Renal cortex interstitium (tissue), 15 donors: ENCODE data around the gene BPHL. TPM values are rescaled to one million over a fixed set of nuclear protein-coding genes. Genes with fewer than 3 reads are reported as not detected.
"Not testable (repeated sequence)": the region's sequence is repeated elsewhere in the genome, so short reads cannot be mapped to it uniquely, and the experiment has no call there.

Experiments
- DNase-seq, 11 donors: peaks; one replicate each; pipeline ENCODE4 v3.0.0-alpha.2; 2013; ENCODE audit warnings: low read depth in 9 of 11, low spot score in 4 of 11; ENCODE audit errors: extremely low read depth in 1 of 11
- long read RNA-seq, 16 experiments: transcript quantifications; one replicate each; lab custom pipeline, GENCODE V29; 2026
- polyA plus RNA-seq, 3 donors: library from polyadenylated mRNA; unstranded; fragments of 120-200 nt; gene quantifications; one replicate each; pipeline ENCODE4 v1.2.1, GENCODE V29; 2013; ENCODE audit not compliant: insufficient read length in 3 of 3

Gene BPHL
- polyA plus RNA-seq, result 10 to 100 TPM; 53.0 to 67.6 (median 60.6) TPM
- long read RNA-seq, donor 1, transcript BPHL-203 (7 exons, 1,928 nt), result major isoform, 7 of 41 reads
- long read RNA-seq, donor 1, partial matches to known transcripts, result 34 of 41 reads
- long read RNA-seq, donor 1, other reads (novel, unspliced or antisense), result 0 of 41 reads
- long read RNA-seq, donor 2, transcript BPHL-203 (7 exons, 1,928 nt), result major isoform, 20 of 108 reads
- long read RNA-seq, donor 2, partial matches to known transcripts, result 88 of 108 reads
- long read RNA-seq, donor 2, other reads (novel, unspliced or antisense), result 0 of 108 reads
- long read RNA-seq, donor 3, transcript BPHL-203 (7 exons, 1,928 nt), result major isoform, 36 of 119 reads
- long read RNA-seq, donor 3, partial matches to known transcripts, result 80 of 119 reads
- long read RNA-seq, donor 3, other reads (novel, unspliced or antisense), result 0 of 119 reads
- long read RNA-seq, donor 4, transcript BPHL-203 (7 exons, 1,928 nt), result major isoform, 31 of 51 reads
- long read RNA-seq, donor 4, partial matches to known transcripts, result 19 of 51 reads
- long read RNA-seq, donor 4, other reads (novel, unspliced or antisense), result 0 of 51 reads
- long read RNA-seq, donor 5, result 0 reads
- long read RNA-seq, donor 6, transcript BPHL-203 (7 exons, 1,928 nt), result major isoform, 21 of 52 reads
- long read RNA-seq, donor 6, partial matches to known transcripts, result 29 of 52 reads
- long read RNA-seq, donor 6, other reads (novel, unspliced or antisense), result 0 of 52 reads
- long read RNA-seq, donor 7, transcript BPHL-203 (7 exons, 1,928 nt), result major isoform, 24 of 76 reads
- long read RNA-seq, donor 7, partial matches to known transcripts, result 51 of 76 reads
- long read RNA-seq, donor 7, other reads (novel, unspliced or antisense), result 0 of 76 reads
- long read RNA-seq, donor 8, result 0 reads
- long read RNA-seq, donor 9, transcript BPHL-203 (7 exons, 1,928 nt), result major isoform, 22 of 39 reads
- long read RNA-seq, donor 9, partial matches to known transcripts, result 13 of 39 reads
- long read RNA-seq, donor 9, other reads (novel, unspliced or antisense), result 0 of 39 reads
- long read RNA-seq, donor 10, transcript BPHL-203 (7 exons, 1,928 nt), result major isoform, 22 of 86 reads
- long read RNA-seq, donor 10, partial matches to known transcripts, result 63 of 86 reads
- long read RNA-seq, donor 10, other reads (novel, unspliced or antisense), result 0 of 86 reads
- long read RNA-seq, donor 11, transcript BPHL-203 (7 exons, 1,928 nt), result major isoform, 27 of 156 reads
- long read RNA-seq, donor 11, partial matches to known transcripts, result 129 of 156 reads
- long read RNA-seq, donor 11, other reads (novel, unspliced or antisense), result 0 of 156 reads
- long read RNA-seq, donor 12, transcript BPHL-203 (7 exons, 1,928 nt), result major isoform, 7 of 35 reads
- long read RNA-seq, donor 12, partial matches to known transcripts, result 0 of 35 reads
- long read RNA-seq, donor 12, other reads (novel, unspliced or antisense), result 28 of 35 reads
- long read RNA-seq, donor 13, result 0 reads
- long read RNA-seq, donor 14, transcript BPHL-203 (7 exons, 1,928 nt), result major isoform, 17 of 28 reads
- long read RNA-seq, donor 14, partial matches to known transcripts, result 9 of 28 reads
- long read RNA-seq, donor 14, other reads (novel, unspliced or antisense), result 0 of 28 reads
- long read RNA-seq, donor 15, transcript BPHL-203 (7 exons, 1,928 nt), result major isoform, 7 of 37 reads
- long read RNA-seq, donor 15, partial matches to known transcripts, result 6 of 37 reads
- long read RNA-seq, donor 15, other reads (novel, unspliced or antisense), result 22 of 37 reads
- long read RNA-seq, donor 16, transcript BPHL-203 (7 exons, 1,928 nt), result major isoform, 60 of 262 reads
- long read RNA-seq, donor 16, partial matches to known transcripts, result 196 of 262 reads
- long read RNA-seq, donor 16, other reads (novel, unspliced or antisense), result 0 of 262 reads

GRCh38 chr6:3118353-3119039 lies at the start of gene BPHL:
Gene BPHL (plus strand): TSS chr6:3118711. CDS start chr6:3118741, 30 bp downstream.
- DNase-seq, result peak; percentile 87 to 95 (median 93)

GRCh38 chr6:3071568-3071967 lies 46.9 kb upstream of the BPHL start:
- DNase-seq, result no peak

- no peak for DNase-seq
Observed at GRCh38 chr6:3072798-3073197, 45.7 kb upstream of the BPHL start.

- no peak for DNase-seq
Observed at GRCh38 chr6:3073382-3073781, 45.1 kb upstream of the BPHL start.

- DNase-seq, result no peak
Observed at GRCh38 chr6:3075772-3076113, 42.8 kb upstream of the BPHL start.

GRCh38 chr6:3076320-3076719 lies 42.2 kb upstream of the BPHL start:
- no peak for DNase-seq

- DNase-seq, result no peak
Observed at GRCh38 chr6:3077430-3077829, 41.1 kb upstream of the BPHL start.

GRCh38 chr6:3078952-3079351 lies 39.6 kb upstream of the BPHL start:
- not testable (repeated sequence) for DNase-seq

GRCh38 chr6:3079682-3080081 lies 38.8 kb upstream of the BPHL start:
- no peak for DNase-seq

- DNase-seq, result no peak
Observed at GRCh38 chr6:3081960-3082359, 36.6 kb upstream of the BPHL start.

GRCh38 chr6:3085074-3085473 lies 33.4 kb upstream of the BPHL start:
- no peak for DNase-seq

- DNase-seq, result peak in 3 of 11 donors; percentile 21 to 30 (median 23)
Observed at GRCh38 chr6:3086282-3086946, 32.1 kb upstream of the BPHL start.

GRCh38 chr6:3088446-3088845 lies 30.1 kb upstream of the BPHL start:
- DNase-seq, result no peak

GRCh38 chr6:3088968-3089367 lies 29.5 kb upstream of the BPHL start:
- peak in 4 of 11 donors; percentile 17 to 57 (median 42) for DNase-seq

- no peak for DNase-seq
Observed at GRCh38 chr6:3090013-3090412, 28.5 kb upstream of the BPHL start.

GRCh38 chr6:3094815-3095214 lies 23.7 kb upstream of the BPHL start:
- DNase-seq, result no peak

GRCh38 chr6:3102875-3103274 lies 15.6 kb upstream of the BPHL start:
- no peak for DNase-seq
